Kasumi-1 (cell line): ENCODE results near the gene BRCA1.
"Not testable (repeated sequence)": the region's sequence is repeated elsewhere in the genome, so short reads cannot be mapped to it uniquely, and the experiment has no call there.

Source experiments
- DNase-seq, 2 experiments: peaks; one replicate each; lab custom pipeline; 2025; lab: John Stamatoyannopoulos, UW

BRCA1 gene

GRCh38 chr17:43069368-43069898, 55.7 kb downstream of the BRCA1 start:
- DNase-seq: no peak

GRCh38 chr17:43068570-43069367, 56.4 kb downstream of the BRCA1 start:
- DNase-seq: no peak

DNA sequence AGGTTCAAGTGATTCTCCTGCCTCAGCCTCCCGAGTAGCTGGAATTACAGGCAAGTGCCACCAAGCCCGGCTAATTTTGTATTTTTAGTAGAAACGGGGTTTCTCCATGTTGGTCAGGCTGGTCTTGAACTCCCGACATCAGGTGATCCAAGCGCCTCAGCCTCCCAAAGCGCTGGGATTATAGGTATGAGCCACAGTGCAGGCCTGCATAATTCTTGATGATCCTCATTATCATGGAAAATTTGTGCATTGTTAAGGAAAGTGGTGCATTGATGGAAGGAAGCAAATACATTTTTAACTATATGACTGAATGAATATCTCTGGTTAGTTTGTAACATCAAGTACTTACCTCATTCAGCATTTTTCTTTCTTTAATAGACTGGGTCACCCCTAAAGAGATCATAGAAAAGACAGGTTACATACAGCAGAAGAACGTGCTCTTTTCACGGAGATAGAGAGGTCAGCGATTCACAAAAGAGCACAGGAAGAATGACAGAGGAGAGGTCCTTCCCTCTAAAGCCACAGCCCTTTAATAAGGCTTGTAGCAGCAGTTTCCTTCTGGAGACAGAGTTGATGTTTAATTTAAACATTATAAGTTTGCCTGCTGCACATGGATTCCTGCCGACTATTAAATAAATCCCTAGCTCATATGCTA, 62.1 kb downstream of the BRCA1 start:
- no peak for DNase-seq

- DNase-seq: no peak
Measured at GRCh38 chr17:43056051-43056450, 69.1 kb downstream of the BRCA1 start.

DNA sequence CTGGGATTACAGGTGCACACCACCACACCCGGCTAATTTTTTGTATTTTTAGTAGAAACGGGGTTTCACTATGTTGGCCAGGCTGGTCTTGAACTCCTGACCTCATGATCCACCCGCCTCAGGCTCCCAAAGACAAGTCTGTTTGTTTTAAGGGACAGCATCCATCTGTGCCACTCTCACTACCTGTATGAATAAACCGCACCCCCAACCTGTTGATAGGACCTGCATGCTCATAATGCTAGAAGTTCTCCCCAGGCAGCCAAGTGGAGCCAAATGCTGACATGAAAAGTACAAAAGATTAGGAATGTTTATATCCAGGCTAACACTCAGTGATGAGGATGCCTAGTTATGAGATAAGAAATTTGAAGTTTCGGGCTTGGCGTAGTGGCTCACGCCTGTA, 72.2 kb downstream of the BRCA1 start:
- DNase-seq: not testable (repeated sequence)

- no peak for DNase-seq
Measured at GRCh38 chr17:43051969-43052368, 73.2 kb downstream of the BRCA1 start.

GRCh38 chr17:43044024-43044423, 81.1 kb downstream of the BRCA1 start:
- no peak for DNase-seq

DNA sequence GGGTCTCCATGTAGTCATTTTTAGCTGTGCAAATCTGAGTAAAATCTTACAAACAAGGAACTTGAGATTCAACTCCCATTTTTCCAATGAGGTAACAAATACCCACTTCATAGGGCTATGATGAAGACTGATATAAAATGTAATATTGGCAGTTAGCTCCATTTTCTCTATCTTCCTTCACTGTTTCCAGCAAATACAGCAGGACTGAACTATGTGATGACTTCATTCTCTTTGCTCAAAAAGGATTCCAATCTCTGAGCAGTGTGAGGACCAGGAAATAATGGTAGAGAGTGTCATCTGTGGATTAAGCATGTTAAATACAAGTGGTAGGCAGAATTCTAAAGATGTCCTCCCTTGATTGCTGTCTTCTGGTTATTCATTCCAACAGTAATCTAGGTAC, 81.9 kb downstream of the BRCA1 start:
- DNase-seq: no peak

- DNase-seq: no peak
Measured at GRCh38 chr17:43042025-43042628, 83.0 kb downstream of the BRCA1 start.

GRCh38 chr17:43040655-43041054, 84.5 kb downstream of the BRCA1 start:
- no peak for DNase-seq

DNA sequence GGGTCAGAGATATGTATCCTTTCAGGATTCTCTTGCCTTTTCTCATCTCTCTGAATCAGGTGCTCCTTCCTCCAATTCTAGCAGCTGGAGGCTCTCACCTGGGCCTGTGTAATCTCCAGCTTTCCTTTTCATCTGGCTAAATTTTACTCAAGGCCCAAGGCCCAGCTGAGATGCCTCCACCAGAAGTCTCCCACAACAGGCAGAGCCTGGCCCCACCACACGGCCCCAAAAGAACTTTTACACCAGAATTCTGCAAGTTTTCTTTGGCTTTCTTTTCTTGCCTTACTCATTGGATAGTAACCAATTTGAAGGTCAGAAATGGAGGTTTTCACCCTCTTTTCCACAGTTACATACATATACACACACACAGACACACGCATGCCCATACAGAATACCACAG, 85.5 kb downstream of the BRCA1 start:
- no peak for DNase-seq

DNA sequence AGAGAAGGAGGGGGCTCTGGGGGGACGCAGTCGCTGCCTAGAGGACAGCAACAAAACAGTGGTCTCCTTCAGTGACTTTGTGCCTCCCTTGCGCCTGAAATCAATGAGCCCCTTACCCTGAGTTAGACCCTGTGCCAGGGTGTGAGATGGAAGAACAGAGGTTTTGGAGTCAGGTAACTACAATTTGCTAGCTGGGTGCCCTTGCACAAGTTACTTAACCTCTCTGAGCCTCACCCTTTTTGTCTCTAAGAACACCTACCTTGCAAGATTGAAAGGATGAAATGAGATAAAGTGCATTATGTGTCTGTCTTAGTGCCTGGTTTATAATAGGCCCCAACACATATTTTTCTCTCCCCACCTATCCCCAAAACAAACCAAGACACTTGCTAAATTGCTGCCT, 90.3 kb downstream of the BRCA1 start:
- no peak for DNase-seq

GRCh38 chr17:43033948-43034881, 90.9 kb downstream of the BRCA1 start:
- no peak for DNase-seq

DNA sequence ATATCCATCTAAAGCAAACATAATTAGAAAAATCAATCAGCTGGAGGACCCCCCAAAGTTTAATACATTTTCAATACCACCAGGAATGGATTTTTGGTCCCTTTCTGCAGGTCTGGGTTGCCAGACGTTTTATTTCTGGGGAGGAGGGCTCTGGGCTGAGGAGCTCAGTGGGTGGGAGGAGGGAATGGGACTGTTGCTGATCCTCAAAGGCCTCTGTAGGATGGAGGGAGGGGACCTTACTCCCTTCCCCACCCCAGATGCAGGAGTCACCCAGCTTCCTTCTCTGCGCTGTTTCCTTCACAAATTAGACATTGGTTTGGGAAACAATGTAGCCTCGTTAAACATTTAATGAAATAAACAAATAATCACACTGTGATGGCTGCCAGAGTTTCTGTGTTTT, 93.5 kb downstream of the BRCA1 start:
- DNase-seq: no peak

GRCh38 chr17:43030137-43030767, 94.9 kb downstream of the BRCA1 start:
- no peak for DNase-seq

GRCh38 chr17:43028221-43028861, 96.8 kb downstream of the BRCA1 start:
- no peak for DNase-seq

GRCh38 chr17:43027091-43028032, 97.8 kb downstream of the BRCA1 start:
- no peak for DNase-seq

GRCh38 chr17:43026595-43026994, 98.6 kb downstream of the BRCA1 start:
- DNase-seq: no peak

DNA sequence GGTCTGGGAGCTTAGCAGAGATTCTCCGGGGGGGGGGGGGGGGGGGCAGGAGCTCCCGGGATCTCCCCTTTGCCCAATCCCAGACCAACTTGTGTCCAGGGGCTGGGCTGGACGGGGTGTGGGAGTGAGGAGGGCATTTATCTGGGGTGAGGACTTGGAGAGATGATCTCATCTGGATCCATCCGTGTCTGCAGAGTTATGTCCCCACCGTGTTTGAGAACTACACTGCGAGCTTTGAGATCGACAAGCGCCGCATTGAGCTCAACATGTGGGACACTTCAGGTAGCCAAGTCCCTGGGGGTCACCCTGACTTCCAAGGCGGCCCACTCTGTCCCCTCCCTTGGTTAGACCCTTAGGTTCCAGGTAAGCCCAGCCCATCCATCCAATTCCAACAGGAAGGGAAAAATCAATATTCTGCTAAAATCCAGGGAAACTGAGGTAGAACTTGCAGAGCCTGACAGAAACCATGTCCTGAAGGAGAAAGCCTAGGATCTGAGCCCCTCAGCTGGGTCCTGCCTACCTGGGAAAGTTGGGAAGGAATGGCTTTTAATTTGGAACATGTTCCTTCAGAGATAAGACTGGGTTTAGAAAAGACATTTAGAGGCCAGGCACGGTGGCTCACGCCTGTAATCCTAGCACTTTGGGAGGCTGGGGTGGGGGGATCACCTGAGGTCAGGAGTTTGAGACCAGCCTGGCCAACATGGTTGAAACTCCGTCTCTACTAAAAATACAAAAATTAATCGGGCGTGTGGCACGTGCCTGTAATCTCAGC, 99.2 kb downstream of the BRCA1 start:
- DNase-seq: no peak
